Activated naive CD4-positive, alpha-beta T cell (primary cell): ENCODE results near the gene LATS2.
"Not testable (repeated sequence)": the region's sequence is repeated elsewhere in the genome, so short reads cannot be mapped to it uniquely, and the experiment has no call there.

Source experiments
- DNase-seq, 4 experiments: peaks; one replicate each; lab custom pipeline; 2025; lab: John Stamatoyannopoulos, UW

Gene LATS2

DNA sequence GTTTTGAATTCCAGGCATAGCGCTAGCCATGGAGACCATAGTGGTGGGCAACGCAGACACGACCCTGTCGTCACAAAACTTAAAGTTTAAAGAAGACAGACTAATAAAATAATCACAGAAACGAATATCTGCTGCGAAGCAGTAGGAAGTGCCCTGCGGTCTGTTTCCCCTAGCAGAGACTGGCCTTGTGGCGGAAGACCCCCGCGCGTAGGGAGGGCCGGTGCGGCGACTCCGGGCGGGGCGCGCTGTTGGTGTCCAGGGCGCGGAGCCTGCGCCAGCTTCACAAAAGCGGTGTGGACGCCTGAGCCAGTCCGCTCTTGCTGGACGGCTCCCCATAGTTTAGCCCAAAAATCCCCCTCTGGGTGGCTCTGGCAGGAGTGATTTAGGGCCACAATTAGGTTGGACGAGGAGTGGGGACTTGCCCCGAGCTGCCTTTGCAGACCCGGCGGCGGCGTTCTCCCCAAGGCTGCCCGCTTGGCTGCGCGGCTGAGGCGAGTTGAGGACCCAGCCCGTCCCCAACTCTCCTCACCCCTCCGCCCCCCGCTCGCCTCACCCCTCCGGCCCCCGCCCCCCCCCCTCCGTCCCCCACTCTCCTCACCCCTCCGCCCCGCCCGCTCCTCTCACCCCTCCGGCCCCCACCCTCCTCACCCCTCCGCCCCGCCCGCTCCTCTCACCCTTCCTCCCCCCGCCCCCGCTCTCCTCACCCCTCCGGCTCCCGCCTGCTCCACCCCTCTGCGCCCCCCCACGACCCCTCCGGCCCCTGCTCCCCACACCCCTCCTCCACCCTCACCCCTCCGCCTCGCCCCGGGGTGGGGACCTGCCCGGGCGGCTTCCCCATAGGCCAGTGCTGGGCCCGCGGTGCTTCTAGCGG lies 14.2 kb upstream of the LATS2 start:
- peak in 2 of 4 experiments; percentile 2 to 36 for DNase-seq

DNA sequence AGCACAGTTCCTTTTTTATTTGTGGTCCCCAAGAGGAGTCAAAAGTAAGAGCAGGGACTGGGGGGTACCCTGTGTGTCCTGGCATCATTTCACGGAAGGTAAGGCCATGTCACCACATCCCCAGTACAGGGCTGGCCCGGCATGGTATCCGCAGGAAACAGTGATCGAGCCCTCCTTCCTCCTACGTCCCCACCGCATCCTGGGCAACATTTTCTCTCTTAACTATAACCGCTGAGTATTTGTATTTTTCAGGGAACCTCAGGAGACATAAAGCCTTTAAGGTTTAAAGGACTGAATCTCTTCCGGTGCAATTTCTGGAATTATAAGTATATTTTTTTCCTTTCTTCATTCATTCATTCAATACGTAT lies 13.6 kb upstream of the LATS2 start:
- DNase-seq = peak in 1 of 4 experiments; percentile 1

DNA sequence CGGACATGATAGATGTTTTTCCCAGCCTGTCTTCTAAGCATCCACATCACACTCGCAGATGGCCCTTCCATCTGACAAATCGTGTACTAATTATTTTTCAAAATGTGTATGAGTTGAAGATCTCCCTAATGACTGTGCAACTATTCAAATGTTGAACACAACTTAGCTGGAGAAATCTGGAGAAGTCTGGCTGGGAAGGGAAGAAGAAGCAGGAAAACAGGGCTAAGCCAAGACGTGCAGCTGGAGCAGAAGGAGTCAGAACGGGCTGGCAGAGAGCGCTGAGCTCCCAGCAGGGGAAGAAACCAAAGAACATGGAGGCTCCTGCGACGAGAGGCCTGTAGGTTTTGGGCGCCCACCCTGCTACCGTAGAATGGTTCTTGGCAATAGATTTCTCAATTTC lies 13.2 kb upstream of the LATS2 start:
- DNase-seq = no peak

- DNase-seq = no peak
These were observed 10.5 kb upstream of the LATS2 start for GRCh38 chr13:21071924-21072323.

DNA sequence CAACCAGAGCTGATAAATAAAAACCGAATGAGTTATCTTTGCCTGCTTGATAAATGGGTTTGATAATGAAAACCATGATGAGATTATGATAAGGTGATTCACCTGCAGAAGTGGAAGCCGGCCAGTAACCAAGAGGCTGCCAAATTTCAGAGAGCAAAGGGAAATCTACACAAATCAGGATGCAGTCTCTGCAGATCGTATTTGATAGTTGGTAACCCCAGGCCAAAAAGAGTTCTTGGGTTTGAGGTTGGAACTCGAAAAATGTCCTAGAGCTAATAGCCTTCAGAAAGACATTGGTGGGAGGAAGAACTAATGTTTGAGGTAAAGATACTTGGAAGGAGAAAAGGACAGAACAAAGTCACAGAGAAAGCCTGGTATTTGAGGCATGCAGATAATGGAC lies 9.6 kb upstream of the LATS2 start:
- DNase-seq = no peak

DNA sequence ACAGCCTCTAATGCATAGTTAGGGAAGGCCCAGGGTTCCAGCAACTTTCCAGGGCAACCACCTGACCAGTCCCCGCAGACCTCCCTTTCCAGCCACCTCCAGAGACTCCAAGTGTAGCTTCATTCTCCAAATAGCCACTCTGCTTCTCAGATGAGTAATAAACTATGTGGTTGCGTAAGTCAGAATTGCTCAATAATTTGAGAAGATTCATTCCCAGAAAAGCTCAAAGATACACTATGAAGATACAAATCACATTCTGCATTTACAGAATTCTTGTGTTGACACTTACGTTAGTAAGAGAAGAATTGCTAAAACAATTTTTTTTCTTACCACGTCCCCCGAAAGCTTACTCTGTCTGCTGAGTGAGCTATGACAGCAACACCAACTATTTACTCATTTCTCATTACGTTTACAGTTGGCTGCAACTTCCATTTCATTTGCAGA lies 8.2 kb upstream of the LATS2 start:
- DNase-seq = no peak

- DNase-seq = no peak
These were observed 6.5 kb upstream of the LATS2 start for GRCh38 chr13:21067848-21068247.

DNA sequence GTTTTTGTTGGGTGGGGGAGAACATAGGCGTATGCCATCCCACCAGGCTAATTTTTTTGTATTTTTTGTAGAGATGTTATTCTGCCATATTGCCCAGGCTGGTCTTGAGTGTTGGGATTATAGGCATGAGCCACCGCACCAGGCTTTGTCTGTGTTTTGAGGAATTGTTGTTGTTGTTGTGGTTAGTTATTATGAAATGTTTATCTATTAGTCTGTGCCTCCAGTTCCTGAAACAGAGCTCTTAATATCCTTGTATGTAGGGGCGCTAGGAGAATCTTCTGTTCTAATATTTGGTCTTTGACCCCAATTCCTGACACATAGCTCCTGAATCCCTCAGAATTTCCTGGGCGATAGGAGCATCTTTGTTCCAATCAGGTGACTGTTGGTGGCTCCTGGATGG lies 5.6 kb upstream of the LATS2 start:
- DNase-seq = no peak

DNA sequence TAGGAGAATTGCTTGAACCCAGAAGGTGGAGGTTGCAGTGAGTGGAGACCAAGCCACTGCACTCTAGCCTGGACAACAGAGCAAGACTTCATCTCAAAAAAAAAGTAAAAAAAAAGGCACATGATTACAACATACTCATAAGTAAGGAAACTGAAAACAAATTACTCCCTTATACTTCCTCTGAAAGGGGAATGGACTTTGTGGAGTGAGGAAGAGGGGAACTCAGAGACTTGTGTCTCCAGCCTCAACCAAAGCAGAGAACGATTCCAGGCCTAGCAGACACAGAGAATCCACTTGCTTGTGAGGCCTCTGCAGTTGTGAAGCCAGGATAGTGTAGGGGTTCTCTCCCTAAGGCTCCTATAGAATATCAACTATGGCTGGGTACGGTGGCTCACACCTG lies 4.3 kb upstream of the LATS2 start:
- DNase-seq = no peak

DNA sequence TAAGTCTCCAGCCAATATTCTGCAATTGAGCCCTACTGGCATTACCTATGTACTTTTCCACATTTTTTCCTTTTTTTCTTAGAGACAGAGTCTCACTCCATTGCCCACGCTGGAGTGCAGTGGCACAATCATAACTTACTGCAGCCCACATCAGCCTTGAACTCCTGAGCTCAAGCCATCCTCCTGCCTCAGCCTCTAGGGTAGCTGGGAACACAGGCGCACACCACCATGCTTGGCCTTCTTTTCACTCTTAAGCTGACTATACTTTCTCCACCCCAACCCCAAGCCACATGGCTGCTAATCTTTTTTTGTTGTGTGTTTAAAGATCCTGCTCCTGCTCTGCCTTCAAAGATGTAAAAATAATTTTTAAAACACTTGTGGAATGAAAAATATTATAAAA lies 1.6 kb upstream of the LATS2 start:
- no peak for DNase-seq

DNA sequence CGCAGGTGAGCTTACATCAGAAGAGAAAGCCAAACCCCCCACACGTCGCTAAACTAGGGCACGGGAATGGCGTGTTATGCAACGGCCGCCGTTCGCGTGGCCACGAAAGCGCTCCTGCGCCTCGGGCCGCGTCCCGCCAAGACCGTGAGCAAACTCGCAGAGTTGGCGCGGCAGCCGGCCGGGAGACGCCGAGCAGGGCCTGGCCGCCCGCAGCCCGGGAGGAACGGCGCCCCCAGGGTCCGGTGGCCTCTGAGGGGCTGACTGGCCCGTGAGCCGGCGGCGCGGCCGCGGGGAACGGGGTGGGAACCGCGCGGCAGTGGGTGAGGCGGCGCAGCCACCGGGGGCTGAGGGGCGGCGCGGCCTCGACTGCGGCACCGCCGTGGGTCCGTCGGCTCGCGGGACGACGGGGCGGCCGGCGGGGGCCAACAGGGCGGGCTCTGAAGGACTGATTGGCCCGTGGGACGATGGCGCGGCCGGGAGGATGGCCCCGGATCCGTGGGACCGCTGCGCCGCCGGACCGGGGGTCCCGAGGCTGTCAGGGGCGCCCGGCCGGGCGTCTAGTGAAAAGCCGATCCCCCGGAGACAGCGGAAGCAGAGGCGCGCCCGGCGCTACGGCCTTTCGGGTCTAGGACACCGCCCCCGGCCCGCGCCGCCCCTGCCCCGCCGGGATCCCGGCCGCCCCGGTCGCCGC lies 903 bp downstream of the LATS2 start:
- DNase-seq = no peak

GRCh38 chr13:21059641-21060337 lies 1.6 kb downstream of the LATS2 start:
- DNase-seq = no peak

DNA sequence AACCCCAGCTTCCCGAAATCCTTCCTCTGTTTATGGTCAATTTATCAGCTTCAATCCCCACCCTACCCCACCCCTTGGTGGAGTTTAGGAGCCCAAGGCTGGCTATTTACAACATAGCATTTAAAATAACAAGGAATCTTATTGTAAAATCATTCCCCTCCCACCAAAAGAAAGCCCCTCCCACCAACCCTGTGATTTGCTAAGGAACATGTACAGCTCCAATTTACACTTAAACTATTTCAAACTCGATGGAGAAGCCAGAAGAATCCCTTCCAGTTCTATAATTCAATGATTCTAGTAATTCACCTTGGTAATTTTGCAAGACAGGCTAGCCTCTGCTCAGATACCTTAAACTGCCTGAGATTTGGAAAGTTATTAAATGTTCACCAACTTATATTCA lies 3.0 kb downstream of the LATS2 start:
- no peak for DNase-seq

- DNase-seq = no peak
These were observed 5.8 kb downstream of the LATS2 start for GRCh38 chr13:21055511-21056045.

- DNase-seq = no peak
These were observed 6.4 kb downstream of the LATS2 start for GRCh38 chr13:21055016-21055415.

GRCh38 chr13:21054313-21054712 lies 7.1 kb downstream of the LATS2 start:
- no peak for DNase-seq

DNA sequence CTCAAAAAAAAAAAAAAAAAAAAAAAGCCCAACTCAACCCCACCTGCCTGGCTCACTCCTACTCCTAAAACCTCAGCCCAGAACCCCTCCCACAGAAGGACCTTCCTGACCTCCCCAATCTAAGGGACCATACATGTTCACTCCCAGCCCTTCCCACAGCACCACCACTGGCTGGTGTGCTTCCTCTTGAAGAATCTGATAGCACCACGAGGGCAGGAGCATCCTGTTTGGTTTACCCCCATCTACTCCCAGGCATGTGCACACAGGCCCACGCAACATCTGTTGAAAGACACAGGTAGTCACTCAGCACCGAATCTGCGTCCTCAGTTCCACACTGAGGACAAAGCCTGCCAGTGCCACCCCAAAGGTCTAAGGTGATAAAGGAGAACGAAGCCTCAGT lies 8.2 kb downstream of the LATS2 start:
- no peak for DNase-seq

DNA sequence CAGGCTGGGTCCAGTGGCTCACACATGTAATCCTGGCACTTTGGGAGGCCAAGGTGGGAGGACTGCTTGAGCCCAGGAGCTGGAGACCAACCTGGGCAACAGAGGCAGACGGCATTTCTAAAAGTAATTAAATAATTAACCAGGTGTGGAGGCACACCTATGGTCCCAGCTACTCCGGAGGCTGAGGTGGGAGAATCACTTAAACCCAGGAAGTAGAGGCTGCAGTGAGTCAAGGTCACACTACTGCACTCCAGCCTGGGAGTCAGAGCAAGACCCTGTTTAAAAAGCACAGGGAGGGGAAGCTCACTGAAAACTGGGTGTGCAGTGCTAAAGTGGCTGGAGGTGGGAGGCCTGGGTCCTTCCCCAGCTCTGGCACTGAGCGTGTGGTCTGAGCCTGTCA lies 9.7 kb downstream of the LATS2 start:
- no peak for DNase-seq

GRCh38 chr13:21050288-21051197 lies 10.8 kb downstream of the LATS2 start:
- no peak for DNase-seq

DNA sequence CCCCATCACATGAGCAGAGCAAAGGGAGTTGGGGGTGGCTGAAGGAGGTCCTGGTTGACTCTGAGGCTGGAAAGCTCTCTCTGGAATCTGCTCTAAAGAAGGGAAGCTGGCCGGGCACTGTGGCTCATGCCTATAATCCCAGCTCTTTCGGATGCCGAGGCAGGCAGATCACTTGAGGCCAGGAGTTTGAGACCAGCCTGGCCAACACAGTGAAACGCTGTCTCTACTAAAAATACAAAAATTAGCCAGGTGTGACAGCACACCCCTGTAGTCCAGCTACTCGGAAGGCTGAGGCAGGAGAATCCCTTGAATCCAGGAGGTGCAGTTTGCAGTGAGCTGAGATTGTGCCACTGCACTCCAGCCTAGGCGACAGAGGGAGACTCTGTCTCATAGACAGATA lies 11.7 kb downstream of the LATS2 start:
- DNase-seq = not testable (repeated sequence)

DNA sequence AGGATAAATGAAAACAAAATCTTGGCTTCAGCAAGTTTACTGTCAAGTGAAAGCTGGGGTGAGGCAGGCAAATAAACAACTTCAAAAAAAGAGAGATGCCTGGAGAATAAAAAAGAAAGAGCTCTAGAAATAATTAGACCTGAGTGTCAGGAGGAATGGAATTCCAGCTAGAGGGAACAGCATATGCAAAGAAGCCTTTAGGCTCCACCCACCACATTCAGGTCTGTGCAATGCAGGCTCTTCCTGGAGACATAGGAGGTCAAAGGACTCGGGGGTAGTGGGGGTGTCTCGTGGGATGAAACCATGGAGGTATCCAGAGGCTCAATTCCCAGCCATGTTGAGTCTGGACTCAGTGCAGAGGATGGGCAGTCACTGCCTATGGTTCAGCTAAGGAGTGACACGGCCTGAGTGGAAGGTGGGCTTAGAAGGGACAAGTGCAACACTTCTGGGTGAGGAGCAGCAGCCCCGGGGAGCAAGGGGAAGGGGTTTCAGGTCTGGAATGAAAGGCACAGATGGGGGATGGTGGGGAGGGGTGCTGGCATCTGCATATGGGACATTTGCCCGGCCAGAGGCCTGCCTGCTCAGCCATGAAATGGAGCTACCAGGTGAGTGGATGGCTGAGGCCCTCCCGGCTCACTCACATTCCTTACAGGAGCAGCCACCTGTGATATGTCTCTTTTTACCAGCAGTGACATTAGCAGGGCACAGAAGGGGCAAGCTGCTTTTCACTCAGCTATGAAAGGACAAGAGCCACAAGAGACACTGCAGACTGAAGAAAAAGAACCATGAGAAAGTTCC lies 12.3 kb downstream of the LATS2 start:
- DNase-seq = no peak
